ENCODE measurements around the gene TEN1.
"Not testable (repeated sequence)": the region's sequence is repeated elsewhere in the genome, so short reads cannot be mapped to it uniquely, and the experiment has no call there.

The TEN1 gene

DNA sequence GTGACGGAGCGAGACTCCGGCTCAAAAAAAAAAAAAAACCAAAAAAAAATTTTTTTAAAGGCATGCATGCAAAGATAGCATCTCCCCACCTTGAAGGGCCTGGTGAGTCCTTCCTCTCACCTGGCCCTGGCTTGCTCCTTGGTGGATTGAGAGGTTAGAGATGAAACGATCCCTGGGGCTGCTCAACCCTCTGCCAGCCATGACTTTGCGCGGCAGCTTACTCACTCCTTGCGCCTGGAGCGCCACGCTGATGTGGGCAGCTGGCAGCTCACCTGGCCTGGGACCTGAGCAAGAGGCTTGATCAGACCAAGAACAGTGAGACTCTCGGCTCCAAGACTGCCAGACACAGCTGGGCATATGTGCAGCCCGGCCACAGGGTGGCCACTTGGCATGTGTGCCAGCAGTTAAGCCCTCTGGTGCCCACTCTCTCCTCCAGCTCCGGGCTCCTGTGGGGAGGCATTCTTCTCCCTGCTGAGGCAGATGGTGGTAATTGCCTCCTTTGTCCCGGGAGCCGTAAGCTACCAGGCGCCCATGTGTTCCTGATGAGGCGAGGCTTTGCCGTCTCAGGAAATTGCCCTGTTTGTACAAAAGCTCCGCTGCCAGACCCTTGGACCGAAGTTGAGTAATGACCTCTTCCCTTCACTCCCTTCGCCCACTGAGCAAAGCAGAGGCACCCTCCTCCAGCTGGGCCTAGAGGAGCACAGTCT is 53.2 kb downstream of the TEN1 start:
- DNase-seq, result no peak

DNA sequence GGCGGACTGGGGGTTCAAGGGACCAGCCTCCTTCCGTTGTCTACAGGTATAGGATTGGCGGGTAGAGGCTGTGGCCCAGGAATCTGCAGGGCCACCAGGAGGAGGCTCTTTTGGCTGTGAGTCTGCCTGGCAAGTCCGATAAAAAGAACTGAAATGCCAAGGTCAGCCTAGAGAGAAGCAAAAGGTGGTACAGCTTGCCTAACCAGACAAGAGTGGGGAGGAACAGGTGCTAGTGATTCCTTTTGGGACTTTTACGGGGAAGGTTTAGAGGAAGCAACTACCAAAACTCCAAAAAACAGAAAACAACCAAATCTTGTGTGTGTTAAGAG is 53.7 kb downstream of the TEN1 start:
- DNase-seq, result no peak

DNA sequence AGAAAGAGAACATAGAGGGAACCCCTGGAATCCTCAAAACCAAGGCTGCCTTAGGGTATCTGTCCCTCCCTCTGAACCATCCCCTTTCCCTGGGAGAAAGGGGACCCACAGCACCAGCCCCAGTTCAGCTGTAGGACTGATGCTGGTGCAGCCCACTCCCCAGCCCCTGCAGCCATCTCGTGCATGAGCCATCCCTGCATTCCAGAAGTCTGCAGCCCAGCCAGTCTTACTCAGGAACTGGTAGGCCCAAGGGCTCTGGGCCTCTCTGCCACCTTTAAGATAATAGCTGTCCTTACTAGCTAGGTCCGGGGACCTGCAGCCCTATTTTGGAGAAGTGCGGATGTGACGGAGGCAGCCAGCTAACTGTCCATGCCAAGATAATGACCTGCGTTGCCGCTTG is 54.1 kb downstream of the TEN1 start:
- DNase-seq, result no peak

DNA sequence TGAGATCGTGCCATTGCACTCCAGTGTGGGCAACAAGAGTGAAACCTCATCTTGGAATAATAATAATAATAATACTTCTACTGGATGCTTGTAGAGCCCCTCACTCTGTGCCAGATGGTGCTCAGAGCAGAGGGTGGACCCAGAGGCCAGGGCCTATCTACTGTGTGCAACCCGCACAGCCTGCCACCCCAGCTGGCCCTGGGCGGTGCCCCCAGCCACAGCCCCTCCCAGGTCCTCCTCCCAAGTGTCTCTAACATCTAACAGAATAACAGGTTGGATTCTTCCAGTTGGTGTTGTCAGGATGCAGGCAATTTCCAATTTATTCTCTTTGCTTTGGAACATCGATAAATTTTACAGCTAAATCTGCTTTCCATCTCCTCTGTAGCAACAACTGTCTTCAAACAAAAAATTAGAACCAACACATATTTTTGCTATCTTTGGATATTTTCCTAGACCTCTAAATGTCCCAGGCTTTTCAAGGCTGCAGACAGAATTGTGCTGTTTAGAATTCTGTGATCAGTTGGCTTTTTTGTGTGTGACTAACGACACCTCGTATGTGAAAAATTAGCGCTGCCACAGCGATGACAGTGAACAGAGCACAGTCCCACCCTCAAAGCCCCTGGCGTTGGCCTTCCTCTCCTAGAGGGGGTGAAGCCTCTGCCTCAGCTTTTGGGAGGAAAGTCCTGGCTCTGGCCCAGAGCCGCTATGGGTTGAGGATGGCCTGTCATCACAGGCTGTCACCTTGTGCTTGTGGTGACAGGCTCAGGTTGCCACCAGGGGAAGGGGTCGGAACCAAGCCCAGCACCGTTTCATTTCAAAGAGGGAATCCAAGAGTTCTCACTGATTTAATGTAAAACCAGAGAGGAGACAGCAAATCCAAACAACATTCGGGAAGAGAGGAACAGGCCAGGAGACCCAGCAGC is 55.6 kb downstream of the TEN1 start:
- DNase-seq, result no peak

DNA sequence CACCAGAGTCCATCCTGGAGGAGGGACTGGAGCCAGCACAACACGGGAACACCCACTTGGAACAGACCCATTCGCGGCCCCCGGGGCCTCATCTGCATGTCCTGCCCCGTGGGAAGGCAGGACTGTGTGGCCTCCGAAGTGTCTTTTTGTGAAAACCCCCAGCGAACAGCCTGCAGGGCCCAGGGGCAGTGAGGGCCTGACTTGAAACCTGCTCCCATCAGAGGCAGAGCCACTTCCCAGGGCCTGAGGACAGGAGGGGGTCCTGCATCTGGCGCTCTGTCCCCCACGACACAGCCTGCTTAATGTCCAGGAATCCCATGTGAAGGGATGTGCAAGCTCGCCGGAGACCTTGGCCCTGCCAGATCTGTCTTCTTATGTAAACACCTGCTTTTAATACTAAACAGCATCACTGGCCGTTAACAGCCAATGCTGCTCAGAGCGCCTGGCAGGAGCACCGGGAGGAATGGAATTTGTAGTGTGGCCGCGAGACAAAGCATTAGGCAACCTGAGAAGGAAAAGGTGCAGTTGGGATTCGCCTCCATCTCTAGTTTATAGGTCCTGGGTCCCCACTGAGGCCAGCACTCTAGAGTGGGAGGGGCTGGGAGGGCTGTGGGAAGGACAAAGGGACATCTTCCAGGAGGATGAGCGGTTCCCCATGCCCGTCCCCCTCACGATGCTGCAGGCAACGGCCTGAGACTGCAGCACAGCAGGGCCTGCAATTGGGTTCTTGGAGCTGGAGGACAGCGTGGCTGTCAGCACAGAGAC is 57.6 kb downstream of the TEN1 start:
- no peak for DNase-seq

DNA sequence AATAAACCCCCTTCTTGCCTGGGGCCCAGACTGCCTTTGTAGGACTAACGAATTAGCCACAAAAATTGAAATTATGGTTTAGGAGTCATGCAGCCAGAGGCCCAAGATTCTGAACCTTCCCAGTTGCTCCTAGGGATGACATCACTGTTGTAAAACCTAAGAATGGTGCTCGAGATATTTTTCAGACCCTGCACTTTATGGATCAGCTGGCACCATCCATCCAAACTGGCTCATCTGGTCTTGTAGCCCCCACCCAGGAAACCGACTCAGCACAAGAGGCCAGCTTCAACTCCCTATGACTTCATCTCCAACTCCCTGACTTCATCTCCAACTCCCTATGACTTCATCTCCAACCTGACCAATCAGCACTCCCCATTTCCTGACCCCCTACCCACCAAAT is 59.0 kb downstream of the TEN1 start:
- DNase-seq, result no peak

DNA sequence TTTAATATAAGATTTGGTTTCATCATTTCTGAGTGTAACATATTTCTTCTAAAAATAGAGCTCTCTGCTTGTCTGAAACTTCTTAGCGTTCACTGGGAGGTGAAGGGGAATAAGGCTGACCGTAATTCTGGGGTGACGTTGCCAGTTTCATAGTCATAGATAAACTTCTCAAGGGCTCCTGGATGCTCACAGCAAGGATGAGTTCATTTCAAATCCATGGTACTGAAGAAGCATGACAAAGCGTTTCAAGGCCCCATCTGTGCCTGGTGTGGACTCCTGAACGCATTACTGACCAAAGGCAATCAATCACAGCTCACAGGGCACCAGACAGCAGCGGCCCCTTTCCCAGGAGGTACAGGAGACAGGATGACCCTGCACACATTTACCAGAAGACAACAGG is 60.1 kb downstream of the TEN1 start:
- no peak for DNase-seq

DNA sequence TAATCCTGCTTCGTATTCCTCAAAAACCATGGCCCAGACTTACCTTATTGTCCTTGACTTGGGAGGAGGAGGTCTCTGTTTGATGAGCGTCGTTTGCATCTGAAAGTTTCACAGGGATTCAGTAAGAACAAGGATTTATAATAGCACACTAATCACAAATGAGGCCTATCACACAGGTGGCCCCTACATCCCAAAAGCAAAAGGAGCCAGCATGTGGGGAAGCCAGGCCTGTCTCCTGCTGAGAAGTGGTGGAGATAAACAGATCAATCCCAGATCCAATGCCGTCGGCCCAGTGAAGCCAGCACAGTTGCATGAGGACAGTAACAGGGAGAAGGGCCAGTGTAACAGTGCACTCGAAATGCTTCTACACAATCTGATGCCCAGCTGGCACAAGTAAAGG is 61.3 kb downstream of the TEN1 start:
- no peak for DNase-seq

DNA sequence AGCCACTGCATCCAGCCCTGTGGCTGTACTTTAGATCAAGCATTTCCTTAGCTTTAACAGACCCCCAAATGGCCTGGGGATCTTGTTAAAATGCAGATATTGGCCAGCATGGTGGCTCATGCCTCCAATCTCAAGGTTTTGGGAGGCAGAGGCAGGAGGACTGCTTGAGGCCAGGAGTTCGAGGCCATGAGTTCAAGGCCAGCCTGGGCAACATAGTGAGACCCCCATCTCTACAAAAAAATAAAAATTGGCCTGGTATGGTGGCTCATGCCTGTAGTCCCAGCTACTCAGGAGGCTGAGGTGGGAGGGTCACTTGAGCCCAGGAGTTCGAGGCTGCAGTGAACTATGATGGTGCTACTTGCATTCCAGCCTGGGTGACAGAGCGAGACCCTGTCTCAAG is 63.8 kb downstream of the TEN1 start:
- not testable (repeated sequence) for DNase-seq

DNA sequence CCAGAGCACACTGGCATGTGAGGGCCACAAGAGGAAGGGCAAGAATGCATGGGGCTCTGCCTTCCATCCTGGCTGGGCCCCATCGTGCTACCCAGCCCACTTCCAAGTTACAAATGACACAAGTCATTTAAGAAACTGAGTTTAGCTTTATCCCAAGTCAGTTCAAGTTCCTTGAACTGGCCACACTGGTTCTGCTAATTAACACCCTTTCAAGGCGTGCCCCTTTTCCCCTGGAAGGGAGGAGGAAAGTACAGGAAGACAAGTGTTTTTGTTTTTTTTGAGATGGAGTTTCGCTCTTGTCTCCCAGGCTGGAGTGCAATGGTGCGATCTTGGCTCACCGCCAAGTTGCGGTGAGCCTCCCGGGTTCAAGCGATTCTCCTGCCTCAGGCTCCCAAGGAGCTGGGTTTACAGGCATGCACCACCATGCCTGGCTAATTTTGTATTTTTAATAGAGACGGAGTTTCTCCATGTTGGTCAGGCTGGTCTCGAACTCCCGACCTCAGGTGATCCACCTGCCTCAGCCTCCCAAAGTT is 65.5 kb downstream of the TEN1 start:
- DNase-seq, result not testable (repeated sequence)

DNA sequence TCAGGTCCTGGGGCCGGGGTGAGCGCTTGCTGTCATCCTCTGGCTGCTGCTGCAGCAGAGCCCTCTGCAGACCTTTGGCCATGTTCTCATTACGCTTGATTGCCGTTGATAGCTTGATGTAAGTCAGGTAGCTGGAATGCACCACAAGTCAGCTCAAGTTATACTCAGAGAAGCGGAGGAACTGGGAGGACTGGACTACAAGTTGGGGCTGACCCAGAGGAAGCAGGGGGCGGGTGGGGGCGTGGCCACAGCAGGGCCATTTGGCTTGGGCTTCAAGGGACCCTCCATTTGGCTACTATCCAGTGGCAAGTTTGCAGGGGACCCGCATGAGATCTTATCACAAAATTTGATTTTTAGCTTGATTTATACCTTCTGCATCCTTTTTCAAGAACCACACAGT is 67.0 kb downstream of the TEN1 start:
- DNase-seq, result no peak

DNA sequence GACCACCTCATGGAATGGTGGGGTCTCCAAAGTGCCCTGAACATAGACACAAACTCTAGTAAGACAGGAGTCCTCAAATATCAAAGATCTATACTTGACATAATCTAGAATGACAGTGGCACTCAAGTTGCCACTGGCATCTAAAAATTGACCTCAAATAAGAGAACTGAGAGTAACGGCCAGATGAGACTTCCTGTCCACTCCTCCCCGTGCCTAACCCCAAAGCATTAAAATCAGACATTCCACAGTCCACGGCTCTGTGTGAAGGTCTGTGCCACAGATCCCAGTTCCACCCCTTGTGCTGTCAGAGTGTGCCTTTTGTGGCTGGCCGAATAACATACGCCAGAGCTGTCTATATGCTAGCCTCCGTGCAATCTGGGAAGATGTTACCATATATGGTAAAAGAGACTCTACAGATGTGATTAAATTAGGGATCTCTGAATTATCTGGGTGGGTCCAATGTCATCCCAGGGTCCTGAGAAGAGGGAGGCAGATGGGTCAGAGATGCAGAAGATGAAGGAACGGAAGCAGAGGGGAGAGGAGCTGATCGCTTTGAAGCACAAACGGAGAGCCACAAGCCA is 69.1 kb downstream of the TEN1 start:
- no peak for DNase-seq

DNA sequence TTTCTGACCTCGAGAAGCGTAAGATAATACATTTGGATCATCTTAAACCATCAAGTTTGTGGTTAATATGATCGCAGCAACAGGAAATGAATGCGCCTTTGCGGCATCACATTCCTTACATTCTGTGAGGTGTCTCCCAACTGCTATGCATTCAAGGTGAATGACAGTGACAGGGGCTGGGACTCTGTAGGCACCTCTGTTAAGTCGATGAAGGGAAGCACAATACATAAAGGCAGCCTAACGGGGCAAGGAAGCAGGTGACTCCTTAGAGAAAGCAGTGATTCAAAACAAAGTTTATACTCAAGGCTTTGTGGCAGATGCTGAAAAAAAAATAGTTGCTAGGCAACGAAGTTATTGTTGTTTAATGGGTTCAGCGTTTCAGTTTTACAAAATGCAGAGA is 69.7 kb downstream of the TEN1 start:
- DNase-seq, result no peak

DNA sequence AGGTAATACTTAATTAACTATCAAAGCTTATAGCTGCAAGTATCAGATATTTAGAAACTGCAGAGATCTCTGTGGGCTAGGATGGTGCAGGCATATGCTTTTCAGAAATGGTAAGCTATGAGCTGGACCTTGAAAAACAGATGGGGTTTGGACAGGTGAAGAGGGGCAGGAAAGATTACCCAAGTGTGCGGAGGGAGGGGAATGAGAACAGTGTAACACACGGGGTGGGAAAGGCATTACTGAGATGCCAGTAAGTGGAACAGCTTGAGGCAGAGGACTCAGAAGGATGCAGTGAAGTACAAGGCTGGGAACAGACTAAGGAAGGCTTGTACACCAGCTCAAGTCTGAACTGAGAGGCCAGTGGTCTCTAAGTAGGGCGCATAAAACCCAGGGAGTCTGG is 70.2 kb downstream of the TEN1 start:
- no peak for DNase-seq

DNA sequence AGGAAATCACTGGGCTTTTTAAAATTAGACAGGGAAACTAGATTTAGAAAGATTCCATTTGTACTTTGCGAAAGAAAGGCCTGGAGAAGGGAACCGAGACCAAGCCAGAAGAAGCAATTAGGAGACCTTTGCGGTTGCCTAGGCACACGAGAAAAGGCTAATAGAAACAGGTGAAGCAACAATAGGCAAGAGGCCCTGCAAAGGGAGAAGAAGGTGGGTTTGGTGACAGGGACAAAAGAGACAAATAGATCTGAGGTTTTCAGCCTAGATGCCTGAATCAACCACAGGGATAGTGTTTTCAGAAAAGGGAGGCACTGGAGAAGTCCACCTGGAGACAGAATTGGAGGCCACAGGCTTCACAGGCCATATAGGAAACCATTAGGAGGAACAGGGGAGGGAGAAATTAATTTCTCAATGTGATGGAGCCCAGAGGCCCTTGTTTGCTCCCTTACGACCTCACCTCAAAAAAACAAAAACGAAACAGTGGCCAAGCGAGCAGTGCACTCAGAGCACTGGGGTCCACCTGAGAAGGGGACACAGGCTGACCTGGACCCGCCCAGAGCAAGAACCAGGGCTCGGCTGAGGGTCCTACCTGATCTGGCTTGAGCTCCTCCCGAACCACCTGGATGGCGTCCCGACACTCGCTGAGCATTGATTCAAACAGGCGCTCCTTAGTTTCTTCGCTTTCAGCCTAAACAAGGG is 70.9 kb downstream of the TEN1 start:
- peak; percentile 8 to 20 for DNase-seq
